Stimulated activated CD4-positive, alpha-beta T cell treated with anti-CD3 and anti-CD28 coated beads, TNF-alpha, amount 100 ng/mL, for 4 hours (primary cell): Measurements from ENCODE around the gene TRPC4AP.

Experiments
- DNase-seq, 3 experiments: peaks; one replicate each; pipeline ENCODE4 v3.0.0-alpha.2; 2020; ENCODE audit warnings: low read depth in 3 of 3

The TRPC4AP gene

DNA sequence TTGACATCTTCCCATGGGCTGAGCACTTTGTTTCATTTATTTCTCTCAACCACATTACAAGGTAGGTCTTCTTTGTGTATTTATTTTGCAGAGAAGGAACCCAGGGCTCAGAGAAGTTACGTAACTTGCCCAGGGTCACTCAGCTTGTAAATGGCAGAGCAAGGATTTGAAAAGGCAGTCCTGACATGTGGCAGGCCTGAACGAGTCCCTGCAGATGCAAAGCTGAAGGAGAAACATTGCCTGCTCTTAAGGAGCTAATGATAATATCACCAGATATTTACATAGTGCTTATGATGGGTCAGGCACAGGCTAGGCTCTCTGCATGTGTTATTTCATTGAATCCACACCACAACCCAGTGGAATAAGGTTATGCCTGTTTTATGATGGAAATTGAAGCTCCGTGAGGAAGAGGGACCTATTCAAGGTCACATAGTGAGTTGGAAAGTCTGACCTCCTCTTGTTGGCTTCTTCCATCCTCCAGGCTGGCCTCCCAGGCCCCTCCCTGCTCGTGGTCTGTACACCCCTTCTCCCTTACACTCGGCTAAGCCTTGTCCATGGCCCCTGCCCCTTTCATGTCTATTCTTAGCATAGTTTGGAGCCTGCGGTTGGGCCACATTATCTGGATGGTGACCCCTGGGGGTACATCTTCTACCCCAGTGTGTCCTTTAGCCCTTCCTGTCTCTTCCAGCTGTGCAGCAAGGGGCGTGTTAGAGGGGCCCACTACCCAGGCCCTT is 124.4 kb downstream of the TRPC4AP start:
- DNase-seq, result no peak

- DNase-seq, result no peak
These were observed 125.2 kb downstream of the TRPC4AP start for GRCh38 chr20:34967421-34967820.

DNA sequence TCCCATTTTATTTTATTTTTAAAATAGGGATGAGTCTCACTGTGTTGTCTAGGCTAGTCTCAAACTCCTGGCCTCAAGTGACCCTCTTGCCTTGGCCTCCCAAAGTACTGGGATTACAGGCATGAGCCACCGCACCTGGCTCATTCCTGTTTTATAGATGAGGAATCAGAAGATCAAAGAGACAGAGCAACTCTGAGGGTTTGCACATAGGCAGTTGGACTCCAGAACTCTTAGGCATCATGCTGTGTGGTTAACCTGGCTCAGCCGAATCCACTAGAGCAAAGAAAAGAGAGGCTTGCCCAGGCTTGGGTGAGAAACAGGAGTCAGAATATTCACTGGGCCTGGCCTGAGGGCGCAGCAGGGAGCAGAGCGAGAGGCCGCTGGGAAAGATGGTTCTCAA is 127.6 kb downstream of the TRPC4AP start:
- no peak for DNase-seq

DNA sequence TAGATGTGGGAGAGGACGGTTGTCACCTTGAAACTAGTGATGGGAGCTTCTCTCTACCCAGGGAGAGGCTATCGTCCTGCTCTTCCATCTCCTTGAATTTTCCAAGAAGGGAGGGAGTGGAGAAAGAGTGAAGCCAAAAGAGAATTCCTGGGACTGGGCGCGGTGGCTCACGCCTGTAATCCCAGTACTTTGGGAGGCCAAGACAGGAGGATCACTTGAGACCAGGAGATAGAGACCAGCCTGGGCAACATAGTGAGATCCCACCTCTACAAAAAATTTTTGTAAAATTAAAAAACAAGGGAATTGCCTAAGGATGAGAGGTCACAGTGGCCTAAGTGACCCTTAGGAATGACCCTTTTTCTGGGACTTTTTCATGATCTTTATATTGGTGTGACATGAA is 128.1 kb downstream of the TRPC4AP start:
- no peak for DNase-seq

- no peak for DNase-seq
These were observed 135.7 kb downstream of the TRPC4AP start for GRCh38 chr20:34956751-34957472.

GRCh38 chr20:34956041-34956458 is 136.6 kb downstream of the TRPC4AP start:
- no peak for DNase-seq

DNA sequence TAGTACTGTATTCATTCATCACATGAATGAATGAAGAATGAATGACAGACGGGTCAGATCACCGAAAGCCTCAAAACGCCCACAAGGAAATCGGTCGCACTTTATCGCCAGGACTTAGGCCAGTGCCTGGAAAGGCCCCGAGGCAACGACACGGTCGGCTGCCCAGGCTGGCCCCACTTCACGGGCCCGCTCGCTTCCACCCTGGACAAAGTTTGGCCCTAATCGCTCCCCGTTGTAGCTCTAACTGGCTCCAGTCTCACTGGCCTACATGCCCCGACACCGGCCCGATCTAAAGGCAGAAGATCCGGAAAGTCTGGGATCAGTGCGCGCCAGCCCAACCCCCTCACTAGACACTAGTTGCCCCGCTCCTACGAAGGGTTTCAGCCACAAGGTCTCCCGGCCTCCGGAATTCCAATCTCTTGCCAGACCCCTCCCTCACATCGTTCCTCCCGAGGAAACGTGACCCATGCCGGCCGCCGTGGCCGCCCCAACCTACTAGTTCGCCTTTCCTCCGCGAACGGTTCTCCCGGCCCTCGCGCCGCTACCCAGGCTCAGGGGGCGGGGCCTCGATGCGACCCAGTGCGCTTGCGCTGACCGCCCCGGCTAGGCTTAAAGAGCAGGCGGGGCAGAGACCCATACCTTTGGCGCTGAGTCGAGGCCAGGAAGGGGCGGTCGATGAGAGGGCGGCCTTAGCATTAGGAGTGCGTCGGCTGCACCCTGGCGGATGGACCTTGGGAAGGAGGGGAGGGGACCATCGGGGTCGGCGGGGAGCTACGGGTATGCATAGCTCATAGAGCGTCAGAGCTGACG is 137.2 kb downstream of the TRPC4AP start, which contains the start of the genes GSS and MYH7B:
Gene GSS (minus strand): TSS at position 576 of the 810 bp plus-strand sequence. CDS start 3,954 bp downstream, outside the sequence.
Gene MYH7B (plus strand): TSS at position 638 of the 810 bp plus-strand sequence. CDS start 22,138 bp downstream, outside the sequence.
- peak; percentile 93 to 98 (median 95) for DNase-seq

DNA sequence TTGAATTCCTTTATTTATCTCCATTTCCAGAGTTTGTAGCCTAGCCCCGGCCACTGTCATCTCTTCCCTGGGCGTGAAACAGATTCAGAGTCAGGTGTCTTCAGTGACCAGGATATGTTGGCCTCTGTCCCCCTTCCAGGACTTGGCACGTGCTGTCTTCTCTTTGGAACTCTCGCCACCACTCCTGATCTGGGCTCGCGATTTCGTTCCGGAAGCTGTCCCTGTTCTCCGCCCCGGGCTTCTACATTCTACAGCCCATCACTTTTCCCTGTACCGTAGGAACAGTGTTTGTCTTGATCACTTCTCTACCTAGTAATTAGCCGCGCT is 137.7 kb downstream of the TRPC4AP start:
- DNase-seq, result no peak

DNA sequence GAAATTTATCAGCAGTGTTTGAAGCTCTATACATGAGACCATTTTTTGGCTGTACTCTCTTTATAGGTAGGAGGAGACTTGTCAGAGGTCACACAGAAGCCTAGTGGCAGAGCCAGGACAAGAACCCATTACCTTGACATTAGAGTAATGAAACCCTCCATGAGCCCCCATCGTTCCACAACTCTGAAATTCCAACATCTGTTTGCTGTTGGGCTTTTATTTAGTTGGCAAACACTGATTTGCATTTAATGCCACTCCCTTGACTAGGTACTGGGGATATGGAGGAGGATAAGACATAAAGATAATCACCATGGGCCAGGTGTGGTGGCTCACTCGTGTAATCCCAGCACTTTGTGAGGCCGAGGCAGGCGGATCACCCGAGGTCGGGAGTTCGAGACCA is 138.6 kb downstream of the TRPC4AP start:
- DNase-seq, result no peak

GRCh38 chr20:34952671-34953070 is 139.9 kb downstream of the TRPC4AP start:
- DNase-seq, result no peak
